ENCODE results near the gene AKT2.
A peak's percentile ranks its signal among the peaks of the same experiment; 100 is the strongest.

Gene AKT2

GRCh38 chr19:40300668-40301067, 15.5 kb upstream of the AKT2 start:
- no peak for DNase-seq (ENCODE audit: low read depth in 2 of 2)

- no peak for DNase-seq (ENCODE audit: low read depth in 2 of 2)
These were observed 12.9 kb upstream of the AKT2 start for GRCh38 chr19:40298026-40298425.

GRCh38 chr19:40294560-40294959, 9.4 kb upstream of the AKT2 start:
- DNase-seq (ENCODE audit: low read depth in 2 of 2): no peak

- no peak for DNase-seq (ENCODE audit: low read depth in 2 of 2)
These were observed 1.9 kb upstream of the AKT2 start for GRCh38 chr19:40286971-40287421.

- DNase-seq (ENCODE audit: low read depth in 2 of 2): no peak
These were observed 1.3 kb upstream of the AKT2 start for GRCh38 chr19:40286235-40286970.

GRCh38 chr19:40285353-40286234, 449 bp upstream of the AKT2 start:
- peak; percentile 95 to 98 for DNase-seq (ENCODE audit: low read depth in 2 of 2)

- DNase-seq (ENCODE audit: low read depth in 2 of 2): no peak
These were observed 969 bp downstream of the AKT2 start for GRCh38 chr19:40284251-40284500.

GRCh38 chr19:40283414-40284250, 1.5 kb downstream of the AKT2 start:
- DNase-seq (ENCODE audit: low read depth in 2 of 2): no peak

GRCh38 chr19:40282920-40283319, 2.2 kb downstream of the AKT2 start:
- no peak for DNase-seq (ENCODE audit: low read depth in 2 of 2)

GRCh38 chr19:40282209-40282580, 3.0 kb downstream of the AKT2 start:
- no peak for DNase-seq (ENCODE audit: low read depth in 2 of 2)

GRCh38 chr19:40281381-40282208, 3.5 kb downstream of the AKT2 start:
- DNase-seq (ENCODE audit: low read depth in 2 of 2): no peak

GRCh38 chr19:40280608-40281221, 4.4 kb downstream of the AKT2 start:
- no peak for DNase-seq (ENCODE audit: low read depth in 2 of 2)

GRCh38 chr19:40279761-40280607, 5.2 kb downstream of the AKT2 start:
- DNase-seq (ENCODE audit: low read depth in 2 of 2): no peak

GRCh38 chr19:40279120-40279551, 6.0 kb downstream of the AKT2 start:
- DNase-seq (ENCODE audit: low read depth in 2 of 2): no peak

GRCh38 chr19:40278361-40279035, 6.6 kb downstream of the AKT2 start:
- no peak for DNase-seq (ENCODE audit: low read depth in 2 of 2)

- DNase-seq (ENCODE audit: low read depth in 2 of 2): no peak
These were observed 7.6 kb downstream of the AKT2 start for GRCh38 chr19:40277356-40278059.

GRCh38 chr19:40274585-40275544, 10.3 kb downstream of the AKT2 start:
- no peak for DNase-seq (ENCODE audit: low read depth in 2 of 2)

All from activated CD8-positive, alpha-beta memory T cell treated with anti-CD3 and anti-CD28 coated beads for 4 hours (primary cell).